Panc1 (cell line): ENCODE measurements around the gene NPR1.

Experiments used
- CTCF ChIP-seq: fragments of 450-650 bp; IDR thresholded peaks from 2 replicates; pipeline ENCODE4 v1.5.1; 2017; ENCODE audit warnings: mild to moderate bottlenecking
- POLR2AphosphoS5 ChIP-seq: IDR thresholded peaks from 2 replicates; pipeline ENCODE4 v1.6.1; 2012; ENCODE audit warnings: mild to moderate bottlenecking, low read depth, low read length, moderate library complexity
- SIN3A ChIP-seq: IDR thresholded peaks from 2 replicates; pipeline ENCODE4 v1.6.1; 2012; ENCODE audit warnings: low read depth, mild to moderate bottlenecking, low read length, moderate library complexity, borderline replicate concordance; ENCODE audit not compliant: insufficient read depth
- TF ChIP-seq, protein P1 (sequence below), 2 experiments: IDR thresholded peaks; 2 replicates each; pipeline ENCODE4 v1.6.1; 2011 to 2012; ENCODE audit warnings: low read depth in 2 of 2, control low read depth in 1 of 2, low read length in 1 of 2, mild to moderate bottlenecking in 1 of 2, moderate library complexity in 1 of 2; ENCODE audit not compliant: insufficient read depth in 1 of 2

DNA sequence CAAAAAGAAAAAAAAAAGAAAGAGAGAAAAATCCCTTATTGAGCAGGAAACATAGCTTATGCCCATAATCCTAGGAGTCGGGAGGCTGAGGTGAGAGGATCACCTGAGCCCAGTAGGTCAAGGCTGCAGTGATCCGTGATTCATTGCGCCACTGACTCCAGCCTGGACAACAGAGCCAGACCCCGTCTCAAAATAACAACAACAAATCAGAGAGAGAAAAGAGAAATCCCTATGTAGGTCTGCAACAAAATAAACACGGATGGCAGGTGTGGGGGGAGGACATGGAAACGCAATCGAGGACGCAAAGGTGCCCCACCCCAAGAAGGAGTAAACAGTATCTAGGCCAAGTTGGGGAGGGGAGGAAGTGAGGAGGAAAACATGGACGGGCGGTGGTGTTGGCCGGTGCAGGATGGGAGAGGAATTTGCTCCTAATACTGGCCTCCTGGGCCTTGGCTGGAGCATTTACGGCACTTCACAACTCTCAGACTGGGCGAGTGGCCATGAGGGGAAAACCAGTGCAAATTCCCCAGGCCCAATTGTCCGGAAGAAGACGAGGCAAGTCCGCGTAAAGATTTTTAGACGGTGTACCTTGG, 45.2 kb upstream of the NPR1 start:
- no peak for TF ChIP-seq CTCF
- TF ChIP-seq SIN3A: no peak
- TF ChIP-seq POLR2AphosphoS5: no peak
- TF ChIP-seq, protein P1, sequence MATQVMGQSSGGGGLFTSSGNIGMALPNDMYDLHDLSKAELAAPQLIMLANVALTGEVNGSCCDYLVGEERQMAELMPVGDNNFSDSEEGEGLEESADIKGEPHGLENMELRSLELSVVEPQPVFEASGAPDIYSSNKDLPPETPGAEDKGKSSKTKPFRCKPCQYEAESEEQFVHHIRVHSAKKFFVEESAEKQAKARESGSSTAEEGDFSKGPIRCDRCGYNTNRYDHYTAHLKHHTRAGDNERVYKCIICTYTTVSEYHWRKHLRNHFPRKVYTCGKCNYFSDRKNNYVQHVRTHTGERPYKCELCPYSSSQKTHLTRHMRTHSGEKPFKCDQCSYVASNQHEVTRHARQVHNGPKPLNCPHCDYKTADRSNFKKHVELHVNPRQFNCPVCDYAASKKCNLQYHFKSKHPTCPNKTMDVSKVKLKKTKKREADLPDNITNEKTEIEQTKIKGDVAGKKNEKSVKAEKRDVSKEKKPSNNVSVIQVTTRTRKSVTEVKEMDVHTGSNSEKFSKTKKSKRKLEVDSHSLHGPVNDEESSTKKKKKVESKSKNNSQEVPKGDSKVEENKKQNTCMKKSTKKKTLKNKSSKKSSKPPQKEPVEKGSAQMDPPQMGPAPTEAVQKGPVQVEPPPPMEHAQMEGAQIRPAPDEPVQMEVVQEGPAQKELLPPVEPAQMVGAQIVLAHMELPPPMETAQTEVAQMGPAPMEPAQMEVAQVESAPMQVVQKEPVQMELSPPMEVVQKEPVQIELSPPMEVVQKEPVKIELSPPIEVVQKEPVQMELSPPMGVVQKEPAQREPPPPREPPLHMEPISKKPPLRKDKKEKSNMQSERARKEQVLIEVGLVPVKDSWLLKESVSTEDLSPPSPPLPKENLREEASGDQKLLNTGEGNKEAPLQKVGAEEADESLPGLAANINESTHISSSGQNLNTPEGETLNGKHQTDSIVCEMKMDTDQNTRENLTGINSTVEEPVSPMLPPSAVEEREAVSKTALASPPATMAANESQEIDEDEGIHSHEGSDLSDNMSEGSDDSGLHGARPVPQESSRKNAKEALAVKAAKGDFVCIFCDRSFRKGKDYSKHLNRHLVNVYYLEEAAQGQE (IDR thresholded peaks at IDR 0.05; ENCODE audit: insufficient read depth in 1 of 2, low read depth in 2 of 2, low read length in 1 of 2): no peak
